Measurements from ENCODE around the gene SPATA3. TPM values are rescaled to one million over a fixed set of nuclear protein-coding genes. Genes with fewer than 3 reads are reported as not detected.

The SPATA3 gene
- total RNA-seq, 1 donor from 2014 or later: not detected

DNA sequence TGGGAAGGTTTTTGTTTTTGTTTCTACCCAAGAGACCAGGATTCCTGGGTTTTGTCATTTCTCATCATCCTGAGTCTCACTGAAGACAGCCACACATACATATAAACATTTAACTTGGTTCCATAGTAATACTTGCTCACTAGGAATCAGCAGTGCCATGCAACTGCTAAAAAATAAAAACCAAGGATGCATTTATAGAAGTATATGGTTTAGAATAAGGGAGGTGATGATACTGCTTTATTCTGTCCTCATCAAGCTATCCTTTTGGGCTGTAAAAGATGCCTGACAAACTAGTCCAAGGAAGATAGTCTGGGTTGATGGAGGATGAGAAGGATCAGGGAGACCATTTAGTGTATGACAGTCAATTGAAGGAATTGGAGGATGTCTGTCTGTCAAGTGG is 740 bp downstream of the SPATA3 start:
- Mint-ChIP-seq H3K9me3 (ENCODE audit: low read depth) (no peaks in the 10 kb centered on the region), H3K4me1 (ENCODE audit: low read depth) (peaks cover 2% of the 10 kb centered on the region), H3K27me3 (ENCODE audit: low read depth) (peaks cover 41% of the 10 kb centered on the region), H3K36me3 (ENCODE audit: low read depth) (no peaks in the 10 kb centered on the region), H3K27ac (ENCODE audit: unreplicated experiment) (no peak overlapping the region), H3K4me3 (ENCODE audit: unreplicated experiment) (no peak overlapping the region)
- TF ChIP-seq, protein P1, sequence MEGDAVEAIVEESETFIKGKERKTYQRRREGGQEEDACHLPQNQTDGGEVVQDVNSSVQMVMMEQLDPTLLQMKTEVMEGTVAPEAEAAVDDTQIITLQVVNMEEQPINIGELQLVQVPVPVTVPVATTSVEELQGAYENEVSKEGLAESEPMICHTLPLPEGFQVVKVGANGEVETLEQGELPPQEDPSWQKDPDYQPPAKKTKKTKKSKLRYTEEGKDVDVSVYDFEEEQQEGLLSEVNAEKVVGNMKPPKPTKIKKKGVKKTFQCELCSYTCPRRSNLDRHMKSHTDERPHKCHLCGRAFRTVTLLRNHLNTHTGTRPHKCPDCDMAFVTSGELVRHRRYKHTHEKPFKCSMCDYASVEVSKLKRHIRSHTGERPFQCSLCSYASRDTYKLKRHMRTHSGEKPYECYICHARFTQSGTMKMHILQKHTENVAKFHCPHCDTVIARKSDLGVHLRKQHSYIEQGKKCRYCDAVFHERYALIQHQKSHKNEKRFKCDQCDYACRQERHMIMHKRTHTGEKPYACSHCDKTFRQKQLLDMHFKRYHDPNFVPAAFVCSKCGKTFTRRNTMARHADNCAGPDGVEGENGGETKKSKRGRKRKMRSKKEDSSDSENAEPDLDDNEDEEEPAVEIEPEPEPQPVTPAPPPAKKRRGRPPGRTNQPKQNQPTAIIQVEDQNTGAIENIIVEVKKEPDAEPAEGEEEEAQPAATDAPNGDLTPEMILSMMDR (IDR thresholded peaks at IDR 0.05): no peak
- no peak for DNase-seq (ENCODE audit: low spot score)

DNA sequence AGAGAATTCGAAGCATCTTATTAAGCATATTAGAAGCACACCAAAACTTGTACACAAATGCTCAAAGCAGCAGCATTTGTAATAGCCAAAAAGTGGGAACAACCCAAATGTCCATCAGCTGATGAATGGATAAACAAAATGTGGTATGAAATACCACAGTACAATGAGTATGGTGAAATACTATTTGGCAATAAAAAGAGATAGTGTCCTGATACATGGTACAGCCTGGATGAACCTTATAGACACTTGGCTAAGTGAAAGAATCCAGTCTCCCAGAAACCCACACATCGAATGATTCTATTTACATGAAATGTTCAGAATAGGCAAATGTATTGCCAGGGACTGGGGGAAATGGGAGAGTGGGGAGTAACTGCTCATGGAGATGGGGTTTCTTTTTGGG is 3.0 kb downstream of the SPATA3 start:
- TF ChIP-seq, protein P1 (IDR thresholded peaks at IDR 0.05): no peak
- Mint-ChIP-seq H3K4me3 (ENCODE audit: unreplicated experiment) (no peak overlapping the region), H3K27ac (ENCODE audit: unreplicated experiment) (no peak overlapping the region), H3K9me3 (ENCODE audit: low read depth) (no peaks in the 10 kb centered on the region), H3K4me1 (ENCODE audit: low read depth) (peaks cover 7% of the 10 kb centered on the region), H3K36me3 (ENCODE audit: low read depth) (no peaks in the 10 kb centered on the region), H3K27me3 (ENCODE audit: low read depth) (peaks cover 42% of the 10 kb centered on the region)
- DNase-seq (ENCODE audit: low spot score): no peak

DNA sequence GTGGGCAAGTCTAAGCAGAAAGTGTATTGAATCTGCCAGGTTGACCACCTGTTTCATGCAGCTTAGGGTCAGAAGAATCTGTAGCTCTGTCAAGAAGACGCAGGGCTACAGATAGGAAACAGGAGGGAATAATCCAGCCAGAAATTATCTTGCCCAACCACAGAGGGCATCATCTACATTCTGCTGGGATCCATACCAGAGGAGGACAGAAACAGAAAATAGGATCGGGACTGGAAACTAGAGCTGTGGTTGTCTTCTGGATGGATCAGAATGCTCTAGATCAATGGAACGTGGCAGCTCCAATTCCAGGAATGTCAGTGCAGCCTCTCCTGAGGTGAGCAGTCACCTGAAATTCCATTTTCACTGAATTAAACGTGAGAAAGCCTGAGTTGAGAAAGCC is 3.6 kb downstream of the SPATA3 start:
- TF ChIP-seq, protein P1 (IDR thresholded peaks at IDR 0.05): no peak
- Mint-ChIP-seq H3K27ac (ENCODE audit: unreplicated experiment) (no peak overlapping the region), H3K4me3 (ENCODE audit: unreplicated experiment) (no peak overlapping the region), H3K27me3 (ENCODE audit: low read depth) (peaks cover 45% of the 10 kb centered on the region), H3K4me1 (ENCODE audit: low read depth) (peaks cover 7% of the 10 kb centered on the region), H3K36me3 (ENCODE audit: low read depth) (no peaks in the 10 kb centered on the region), H3K9me3 (ENCODE audit: low read depth) (no peaks in the 10 kb centered on the region)
- no peak for DNase-seq (ENCODE audit: low spot score)

DNA sequence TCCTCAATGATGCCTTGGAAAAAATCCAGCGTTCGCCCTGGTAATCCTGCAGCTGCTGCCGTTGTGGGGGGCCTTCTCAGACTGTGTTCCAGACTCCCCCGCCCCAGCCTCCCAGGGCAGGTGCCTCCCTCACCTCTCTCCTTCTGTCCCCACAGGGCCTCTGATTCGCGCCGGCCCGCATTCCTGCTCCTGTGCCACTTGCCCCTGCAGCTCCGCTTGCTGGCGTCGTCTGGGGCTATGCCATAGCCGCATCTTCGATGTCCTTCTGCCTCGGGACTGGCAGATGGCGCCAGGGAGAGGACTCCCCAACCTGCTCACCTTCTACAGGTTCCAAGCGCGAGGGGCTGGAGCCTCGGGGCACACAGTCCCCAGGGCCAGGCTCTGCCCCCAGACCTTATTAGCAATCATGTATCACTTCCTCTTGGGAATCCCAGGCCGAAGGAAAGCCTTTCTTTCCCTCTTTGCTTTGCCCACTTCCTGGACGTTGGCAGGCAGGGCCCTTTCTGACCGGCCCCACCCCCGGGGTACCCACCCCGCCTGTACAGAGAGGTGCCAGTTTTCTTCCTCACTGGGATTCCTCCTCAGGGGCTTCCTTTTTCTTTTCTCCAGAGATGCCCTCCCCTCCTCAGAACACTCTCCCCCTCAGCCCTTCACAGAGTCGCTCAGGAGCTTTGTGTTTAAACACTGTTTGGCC is 4.4 kb downstream of the SPATA3 start:
- TF ChIP-seq, protein P1 (IDR thresholded peaks at IDR 0.05): peak; percentile 27
- no peaks in the 10 kb centered on the region for H3K36me3 Mint-ChIP-seq (ENCODE audit: low read depth)
- DNase-seq (ENCODE audit: low spot score): no peak
- H3K27ac Mint-ChIP-seq (ENCODE audit: unreplicated experiment): no peak overlapping the region
- peaks cover 3% of the 10 kb centered on the region for H3K9me3 Mint-ChIP-seq (ENCODE audit: low read depth)
- H3K4me3 Mint-ChIP-seq (ENCODE audit: unreplicated experiment): no peak overlapping the region
- H3K27me3 Mint-ChIP-seq (ENCODE audit: low read depth): peaks cover 42% of the 10 kb centered on the region
- H3K4me1 Mint-ChIP-seq (ENCODE audit: low read depth): peaks cover 7% of the 10 kb centered on the region

DNA sequence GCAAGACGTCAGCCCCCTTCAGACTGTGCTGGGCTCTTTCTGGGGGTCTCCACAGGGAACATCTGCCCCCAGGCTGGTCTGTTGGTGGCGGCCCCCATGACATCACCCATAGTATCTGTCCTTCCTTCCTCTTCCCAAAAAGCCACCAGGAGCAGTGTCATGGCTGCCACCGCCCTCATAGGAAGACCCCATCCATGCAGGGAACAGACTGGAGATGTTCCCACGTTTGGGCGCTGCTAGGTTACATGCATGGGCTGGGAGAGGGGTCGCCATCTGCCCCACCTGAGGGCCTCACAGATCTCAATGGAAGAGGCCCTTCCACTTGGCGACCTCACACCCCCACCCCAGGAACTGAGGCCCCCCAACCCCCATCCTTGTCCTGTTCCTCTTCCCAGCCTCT is 5.1 kb downstream of the SPATA3 start:
- no peak for DNase-seq (ENCODE audit: low spot score)
- TF ChIP-seq, protein P1 (IDR thresholded peaks at IDR 0.05): no peak
- H3K27ac Mint-ChIP-seq (ENCODE audit: unreplicated experiment): no peak overlapping the region
- H3K9me3 Mint-ChIP-seq (ENCODE audit: low read depth): peaks cover 6% of the 10 kb centered on the region
- no peak overlapping the region for H3K4me3 Mint-ChIP-seq (ENCODE audit: unreplicated experiment)
- H3K36me3 Mint-ChIP-seq (ENCODE audit: low read depth): no peaks in the 10 kb centered on the region
- peaks cover 40% of the 10 kb centered on the region for H3K27me3 Mint-ChIP-seq (ENCODE audit: low read depth)
- H3K4me1 Mint-ChIP-seq (ENCODE audit: low read depth): peaks cover 7% of the 10 kb centered on the region
